HG03097 (cell line): ENCODE measurements around the gene PSRC1.

Experiments used
- ATAC-seq: cut with Tn5 transposase; IDR thresholded peaks from one replicate; pipeline ENCODE4 v1.9.1; 2021; ENCODE audit not compliant: unreplicated experiment, low FRiP score

Gene PSRC1

DNA sequence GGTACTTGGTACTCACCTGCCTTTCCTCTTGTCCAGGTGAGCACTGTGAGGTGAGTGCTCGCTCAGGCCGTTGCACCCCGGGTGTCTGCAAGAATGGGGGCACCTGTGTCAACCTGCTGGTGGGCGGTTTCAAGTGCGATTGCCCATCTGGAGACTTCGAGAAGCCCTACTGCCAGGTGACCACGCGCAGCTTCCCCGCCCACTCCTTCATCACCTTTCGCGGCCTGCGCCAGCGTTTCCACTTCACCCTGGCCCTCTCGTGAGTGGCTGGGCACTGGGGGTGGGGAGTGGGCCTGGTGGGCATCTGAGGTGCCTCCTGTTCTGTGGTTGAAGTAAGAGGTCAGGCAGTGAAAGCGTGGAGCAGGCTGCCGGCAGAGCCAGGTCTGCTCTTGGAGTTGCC is 21.9 kb downstream of the PSRC1 start:
- no peak for ATAC-seq

GRCh38 chr1:109259674-109260557 is 23.0 kb downstream of the PSRC1 start:
- ATAC-seq: no peak

GRCh38 chr1:109258481-109259466 is 24.2 kb downstream of the PSRC1 start:
- no peak for ATAC-seq

DNA sequence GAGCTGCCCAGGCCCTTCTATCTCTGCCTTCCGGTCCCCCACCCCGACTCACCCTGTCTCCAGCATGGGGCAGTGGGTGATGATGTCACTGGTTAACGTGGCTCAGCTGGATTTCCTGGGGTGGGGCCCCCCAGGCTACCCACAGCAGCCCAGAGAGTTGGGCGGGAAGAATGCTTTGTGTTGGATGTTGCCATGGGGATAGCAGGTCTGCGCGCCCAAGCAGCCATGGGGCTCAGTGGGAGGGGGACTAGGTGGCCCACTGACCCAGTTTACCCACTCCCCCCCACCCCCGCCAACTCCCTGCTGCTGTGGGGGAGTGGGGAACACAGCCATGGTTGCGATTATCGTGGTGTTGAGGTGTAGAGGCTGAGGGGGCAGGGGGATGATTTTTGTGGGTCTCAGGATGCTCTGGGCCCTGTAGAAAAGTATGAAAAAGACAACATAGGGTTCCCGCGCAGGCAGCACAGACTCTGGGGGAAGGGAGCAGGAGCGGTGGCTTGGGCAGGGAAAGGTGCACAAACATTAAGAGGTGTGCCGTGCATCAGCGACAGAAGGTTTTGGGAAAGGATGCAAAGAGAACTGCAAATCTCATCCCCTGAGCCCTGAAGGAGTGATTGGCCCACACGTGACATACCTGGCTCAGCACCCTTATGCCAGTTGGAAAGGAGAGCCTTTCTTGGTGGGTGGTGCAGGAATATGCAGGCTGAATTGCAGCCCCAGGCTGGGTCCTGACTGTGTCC is 25.1 kb downstream of the PSRC1 start:
- no peak for ATAC-seq

DNA sequence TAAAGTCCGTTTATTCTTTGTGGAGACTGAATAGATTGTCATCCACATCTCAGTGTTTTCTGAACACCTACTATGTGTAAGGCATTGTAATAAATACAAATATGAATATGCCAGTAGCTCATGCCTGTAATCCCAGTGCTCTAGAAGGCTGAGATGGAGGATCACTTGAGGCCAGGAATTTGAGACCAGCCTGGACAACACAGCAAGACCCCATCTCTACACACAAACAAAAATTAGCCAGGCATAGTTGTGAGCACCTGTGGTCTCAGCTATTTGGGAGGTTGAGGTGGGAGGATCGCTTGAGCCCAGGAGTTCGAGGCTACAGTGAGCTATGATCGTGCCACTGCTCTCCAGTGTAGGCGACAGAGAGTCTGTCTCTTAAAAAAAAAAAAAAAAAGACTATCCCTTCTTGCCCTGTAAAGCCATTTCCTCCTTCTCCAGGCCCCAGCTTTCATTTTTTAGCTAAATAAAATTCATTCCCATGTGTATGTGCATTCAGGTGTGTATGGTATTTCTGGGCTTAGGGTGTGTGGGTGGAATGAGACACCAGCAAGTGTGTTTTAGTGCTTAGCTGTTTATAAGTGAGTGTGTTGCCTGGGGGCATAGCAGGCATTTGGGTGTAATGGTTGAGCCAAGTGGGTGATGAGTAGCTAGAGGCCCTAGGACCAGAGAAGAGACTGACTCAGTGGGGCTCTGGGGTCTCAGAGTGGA is 25.8 kb downstream of the PSRC1 start:
- no peak for ATAC-seq

GRCh38 chr1:109256085-109256484 is 26.9 kb downstream of the PSRC1 start:
- ATAC-seq: no peak

DNA sequence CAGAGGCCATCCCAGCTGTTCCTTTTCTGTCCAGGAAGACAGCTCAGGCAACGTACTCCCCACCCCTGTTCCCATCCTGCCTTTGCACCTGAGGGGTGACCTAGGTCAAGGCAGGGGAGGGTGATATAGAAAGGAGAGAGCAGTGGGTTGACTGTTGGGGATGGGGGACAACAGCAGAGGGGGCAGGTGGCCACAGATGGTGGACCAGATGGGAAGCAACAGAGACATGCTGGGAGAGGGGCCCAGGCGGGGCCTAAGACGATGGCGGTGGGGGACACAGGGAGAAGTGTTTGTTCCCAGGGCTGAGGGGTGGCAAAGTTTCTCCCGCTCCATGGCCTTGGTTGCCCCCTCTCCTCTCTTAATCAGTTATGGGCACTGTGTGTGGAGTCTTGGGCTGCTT is 27.3 kb downstream of the PSRC1 start:
- no peak for ATAC-seq

- ATAC-seq: no peak
Measured at GRCh38 chr1:109255097-109255651, 27.8 kb downstream of the PSRC1 start.

DNA sequence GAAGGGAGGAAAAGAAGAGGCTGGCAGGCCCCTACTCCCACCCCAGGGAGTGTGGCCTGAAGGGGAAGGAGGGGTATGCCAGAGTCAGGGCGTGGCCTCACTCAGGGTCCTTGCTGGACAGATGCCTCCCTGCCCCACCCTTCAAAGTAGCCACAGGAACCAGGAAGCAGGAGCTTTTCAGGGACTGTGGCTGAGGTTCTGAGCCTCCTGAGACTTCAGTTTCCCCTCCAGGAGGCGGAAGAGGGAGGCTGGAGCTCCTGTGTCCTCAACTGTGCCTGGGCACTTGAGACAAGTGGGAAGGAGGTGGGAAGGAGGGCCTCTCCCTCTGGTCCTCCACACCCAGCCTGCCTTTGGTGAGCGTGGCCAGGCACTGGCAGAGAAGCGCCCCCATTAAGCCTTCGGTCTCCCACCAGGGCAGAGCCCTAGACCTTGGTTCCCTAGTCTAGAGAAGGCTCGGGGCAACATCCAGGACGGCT is 28.3 kb downstream of the PSRC1 start:
- no peak for ATAC-seq

DNA sequence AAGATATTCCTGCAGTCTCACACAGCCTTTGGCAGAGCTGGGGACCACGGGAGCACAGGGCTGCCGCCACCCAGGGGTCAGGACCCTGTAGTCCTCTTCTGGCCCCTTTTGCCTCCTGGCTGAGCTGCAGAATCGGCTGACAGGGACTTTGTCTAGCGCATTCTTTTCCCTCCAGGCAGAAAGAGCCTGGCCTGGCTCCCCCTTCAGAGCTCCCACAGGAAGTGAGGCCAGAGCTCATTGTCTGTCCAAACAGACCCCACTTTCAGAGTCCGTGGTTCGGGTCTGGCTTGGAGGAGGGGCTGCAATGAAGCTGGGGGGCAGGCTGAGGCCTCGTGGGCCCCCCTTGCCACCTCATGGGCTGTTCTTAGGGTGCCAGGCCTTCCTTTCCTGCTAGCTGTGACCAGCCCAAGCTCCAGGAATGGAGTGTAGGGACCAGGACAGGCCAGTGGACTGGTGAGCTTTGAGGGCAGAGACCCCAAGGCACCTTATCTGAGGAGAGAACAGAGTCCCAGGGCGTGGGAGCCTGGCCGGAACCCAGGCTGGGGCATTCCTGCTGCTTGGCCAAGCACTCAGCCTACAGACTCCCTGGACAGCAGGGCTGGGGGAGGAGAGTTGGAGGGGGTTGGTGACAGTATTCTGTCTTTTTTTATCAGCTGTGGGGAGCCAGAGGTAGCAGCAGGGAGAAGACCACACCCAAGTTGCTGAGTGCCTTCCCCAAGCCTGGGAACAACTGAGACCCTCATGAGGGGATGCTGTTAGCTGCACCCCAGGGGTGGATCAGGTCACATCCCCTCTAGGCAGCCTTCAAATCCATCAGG is 28.9 kb downstream of the PSRC1 start:
- ATAC-seq: no peak

- ATAC-seq: no peak
Measured at GRCh38 chr1:109252893-109253802, 29.8 kb downstream of the PSRC1 start.

GRCh38 chr1:109252167-109252892 is 30.6 kb downstream of the PSRC1 start:
- no peak for ATAC-seq

- ATAC-seq: no peak
Measured at GRCh38 chr1:109251277-109252166, 31.4 kb downstream of the PSRC1 start.

DNA sequence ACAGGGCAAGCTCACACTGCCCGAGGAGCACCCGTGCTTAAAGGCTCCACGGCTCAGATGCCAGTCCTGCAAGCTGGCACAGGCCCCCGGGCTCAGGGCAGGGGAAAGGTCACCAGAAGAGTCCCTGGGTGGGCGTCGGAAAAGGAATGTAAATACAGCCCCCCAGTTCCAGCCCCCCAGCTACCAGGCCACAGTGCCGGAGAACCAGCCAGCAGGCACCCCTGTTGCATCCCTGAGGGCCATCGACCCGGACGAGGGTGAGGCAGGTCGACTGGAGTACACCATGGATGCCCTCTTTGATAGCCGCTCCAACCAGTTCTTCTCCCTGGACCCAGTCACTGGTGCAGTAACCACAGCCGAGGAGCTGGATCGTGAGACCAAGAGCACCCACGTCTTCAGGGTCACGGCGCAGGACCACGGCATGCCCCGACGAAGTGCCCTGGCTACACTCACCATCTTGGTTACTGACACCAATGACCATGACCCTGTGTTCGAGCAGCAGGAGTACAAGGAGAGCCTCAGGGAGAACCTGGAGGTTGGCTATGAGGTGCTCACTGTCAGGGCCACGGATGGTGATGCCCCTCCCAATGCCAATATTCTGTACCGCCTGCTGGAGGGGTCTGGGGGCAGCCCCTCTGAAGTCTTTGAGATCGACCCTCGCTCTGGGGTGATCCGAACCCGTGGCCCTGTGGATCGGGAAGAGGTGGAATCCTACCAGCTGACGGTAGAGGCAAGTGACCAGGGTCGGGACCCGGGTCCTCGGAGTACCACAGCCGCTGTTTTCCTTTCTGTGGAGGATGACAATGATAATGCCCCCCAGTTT is 32.3 kb downstream of the PSRC1 start:
- ATAC-seq: no peak

- ATAC-seq: no peak
Measured at GRCh38 chr1:109249654-109250401, 33.1 kb downstream of the PSRC1 start.
